Measurements from ENCODE around the gene HEG1. TPM values are rescaled to one million over a fixed set of nuclear protein-coding genes. Genes with fewer than 3 reads are reported as not detected.

Gene HEG1
- total RNA-seq, 2 donors from 2014 or later, result 45.7 to 46.1 TPM

DNA sequence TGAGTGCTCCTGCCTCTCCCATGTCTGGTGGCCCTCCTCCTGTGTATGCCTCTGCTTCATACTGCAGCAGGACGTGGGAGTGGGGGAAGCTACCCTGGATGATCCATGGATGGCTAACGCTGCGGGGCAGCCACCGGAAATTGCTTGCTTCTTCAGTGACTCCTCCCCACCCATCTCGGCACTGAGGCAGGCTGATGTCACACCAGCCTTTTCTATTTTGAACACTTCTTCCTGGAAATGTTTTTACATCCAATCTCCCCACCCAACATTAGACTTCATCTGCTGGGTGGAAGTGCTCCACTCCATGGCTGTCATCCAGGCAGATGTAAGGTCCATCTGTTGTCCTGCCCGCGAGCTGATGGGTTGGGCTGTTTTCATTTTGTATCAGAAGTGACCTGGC is 62.3 kb downstream of the HEG1 start:
- DNase-seq (no peak), ATAC-seq (no peak)
- Histone ChIP-seq H3K4me3 (no peak overlapping the region), H3K36me3 (replicated peaks in 1 of 2; ENCODE audit: insufficient read depth in 1 of 2, low read depth in 2 of 2) (no peaks in the 10 kb centered on the region), H3K4me1 (peaks cover 7% of the 10 kb centered on the region), H3K27ac (no peak overlapping the region), H3K9me3 (no peaks in the 10 kb centered on the region), H3K27me3 (no peaks in the 10 kb centered on the region)
- TF ChIP-seq, protein P1, sequence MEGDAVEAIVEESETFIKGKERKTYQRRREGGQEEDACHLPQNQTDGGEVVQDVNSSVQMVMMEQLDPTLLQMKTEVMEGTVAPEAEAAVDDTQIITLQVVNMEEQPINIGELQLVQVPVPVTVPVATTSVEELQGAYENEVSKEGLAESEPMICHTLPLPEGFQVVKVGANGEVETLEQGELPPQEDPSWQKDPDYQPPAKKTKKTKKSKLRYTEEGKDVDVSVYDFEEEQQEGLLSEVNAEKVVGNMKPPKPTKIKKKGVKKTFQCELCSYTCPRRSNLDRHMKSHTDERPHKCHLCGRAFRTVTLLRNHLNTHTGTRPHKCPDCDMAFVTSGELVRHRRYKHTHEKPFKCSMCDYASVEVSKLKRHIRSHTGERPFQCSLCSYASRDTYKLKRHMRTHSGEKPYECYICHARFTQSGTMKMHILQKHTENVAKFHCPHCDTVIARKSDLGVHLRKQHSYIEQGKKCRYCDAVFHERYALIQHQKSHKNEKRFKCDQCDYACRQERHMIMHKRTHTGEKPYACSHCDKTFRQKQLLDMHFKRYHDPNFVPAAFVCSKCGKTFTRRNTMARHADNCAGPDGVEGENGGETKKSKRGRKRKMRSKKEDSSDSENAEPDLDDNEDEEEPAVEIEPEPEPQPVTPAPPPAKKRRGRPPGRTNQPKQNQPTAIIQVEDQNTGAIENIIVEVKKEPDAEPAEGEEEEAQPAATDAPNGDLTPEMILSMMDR (IDR thresholded peaks at IDR 0.05), result no peak
- TF ChIP-seq POLR2A (IDR thresholded peaks at IDR 0.05), result no peak
- intact Hi-C loops (cut with DNase I), result no loop called here
- WGBS, 2 donors, result 56 to 73% methylated on average over 4 to 7 of the region's 7 CpGs

DNA sequence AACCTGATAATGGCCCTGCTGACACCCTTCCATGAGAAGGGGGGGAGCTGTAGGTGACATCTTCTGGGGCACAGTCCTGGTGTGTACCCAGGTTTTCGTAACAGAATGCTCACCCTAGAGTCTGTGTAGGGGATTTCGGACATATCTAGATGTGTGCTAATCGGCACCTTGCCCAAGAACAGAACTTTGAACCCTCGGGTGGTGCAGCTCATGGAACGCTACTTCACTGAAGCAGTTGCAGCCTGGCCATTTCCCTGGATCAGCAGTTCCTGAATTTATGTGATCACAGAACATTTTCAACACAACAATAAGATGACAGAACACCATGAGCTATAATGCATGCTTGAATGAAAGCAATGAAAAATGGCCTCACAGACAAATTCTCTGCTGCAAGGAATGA is 63.8 kb downstream of the HEG1 start:
- TF ChIP-seq, protein P1 (IDR thresholded peaks at IDR 0.05), result no peak
- TF ChIP-seq POLR2A (IDR thresholded peaks at IDR 0.05), result no peak
- Histone ChIP-seq H3K4me3 (no peak overlapping the region), H3K9me3 (no peaks in the 10 kb centered on the region), H3K36me3 (replicated peaks in 1 of 2; ENCODE audit: insufficient read depth in 1 of 2, low read depth in 2 of 2) (no peaks in the 10 kb centered on the region), H3K27me3 (no peaks in the 10 kb centered on the region), H3K27ac (no peak overlapping the region), H3K4me1 (peaks cover 4% of the 10 kb centered on the region)
- DNase-seq (no peak), ATAC-seq (no peak)
- WGBS, 2 donors, result 51 to 56% methylated on average over 5 of the region's 5 CpGs
- intact Hi-C loops (cut with DNase I), result no loop called here

DNA sequence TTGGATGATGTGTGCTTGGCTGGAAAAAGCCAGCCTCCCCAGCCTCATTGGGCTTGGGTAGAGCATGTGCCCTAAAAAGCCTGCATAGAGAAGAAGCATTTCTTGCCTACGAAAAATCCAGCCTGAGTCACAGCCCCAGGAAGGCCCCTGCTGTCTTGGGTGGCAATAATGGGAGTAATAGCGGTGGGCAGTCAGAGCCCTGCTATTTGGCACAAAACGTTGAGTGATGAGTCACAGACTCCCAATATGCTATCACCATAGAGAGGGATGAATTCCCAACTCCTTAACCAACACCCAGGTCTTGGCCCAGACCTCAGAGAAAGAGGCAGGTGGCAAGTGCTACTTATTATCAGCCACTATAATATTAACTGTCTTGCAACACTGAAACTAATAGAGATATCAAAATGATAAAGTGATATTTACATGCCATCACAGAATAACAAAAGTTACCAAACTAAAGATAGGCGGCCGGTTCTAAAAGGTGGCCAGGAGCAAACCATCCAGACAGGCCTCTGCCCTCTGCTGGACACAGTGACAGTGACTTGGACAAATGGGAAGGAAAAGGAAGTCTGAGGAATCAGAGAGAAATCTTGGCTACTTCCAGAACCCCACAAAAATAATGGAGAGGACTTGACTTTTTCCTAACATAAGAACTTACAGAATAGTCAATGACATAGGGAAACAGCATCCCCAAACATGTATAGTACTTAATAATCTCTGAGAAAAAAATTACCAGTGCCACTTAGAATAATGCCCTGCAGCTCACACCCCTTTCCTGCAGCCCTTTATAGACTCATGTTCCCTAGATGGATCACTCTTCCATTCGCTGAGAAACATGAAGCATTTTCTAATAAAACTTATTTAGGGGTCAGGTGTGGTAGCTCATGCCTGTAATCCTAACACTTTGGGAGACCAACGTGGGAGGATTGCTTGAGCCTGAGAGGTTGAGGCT is 69.3 kb downstream of the HEG1 start:
- DNase-seq (peak in 1 of 4 donors; percentile 51), ATAC-seq (peak; percentile 47)
- no peak for TF ChIP-seq POLR2A (IDR thresholded peaks at IDR 0.05)
- TF ChIP-seq, protein P1 (IDR thresholded peaks at IDR 0.05), result peak in 6 of 7 experiments; percentile 16 to 57 (median 44)
- WGBS, 2 donors, result 54 to 55% methylated on average over 7 of the region's 7 CpGs
- H3K36me3 ChIP-seq (replicated peaks in 1 of 2; ENCODE audit: insufficient read depth in 1 of 2, low read depth in 2 of 2), result no peaks in the 10 kb centered on the region
- H3K27me3 ChIP-seq, result no peaks in the 10 kb centered on the region
- H3K4me1 ChIP-seq, result no peaks in the 10 kb centered on the region
- no peak overlapping the region for H3K27ac ChIP-seq
- no peaks in the 10 kb centered on the region for H3K9me3 ChIP-seq
- intact Hi-C loops (cut with DNase I), result no loop called here
- H3K4me3 ChIP-seq, result no peak overlapping the region

- H3K9me3 ChIP-seq, result no peaks in the 10 kb centered on the region
- H3K4me1 ChIP-seq, result no peaks in the 10 kb centered on the region
- no peak for DNase-seq
- ATAC-seq, result no peak
- WGBS, 2 donors, result 78 to 86% methylated on average over 4 of the region's 4 CpGs
- intact Hi-C loops (cut with DNase I), result no loop called here
- no peaks in the 10 kb centered on the region for H3K27me3 ChIP-seq
- no peak overlapping the region for H3K27ac ChIP-seq
- no peaks in the 10 kb centered on the region for H3K36me3 ChIP-seq (replicated peaks in 1 of 2; ENCODE audit: insufficient read depth in 1 of 2, low read depth in 2 of 2)
- TF ChIP-seq, protein P1 (IDR thresholded peaks at IDR 0.05), result no peak
- TF ChIP-seq POLR2A (IDR thresholded peaks at IDR 0.05), result no peak
- H3K4me3 ChIP-seq, result no peak overlapping the region
Measured at GRCh38 chr3:124985349-124985748, 70.4 kb downstream of the HEG1 start.

Measured in body of pancreas (tissue), 4 donors.